OCI-LY7 (cell line): ENCODE measurements around the gene CDRT15. TPM values are rescaled to one million over a fixed set of nuclear protein-coding genes. Genes with fewer than 3 reads are reported as not detected.
"Not testable (repeated sequence)": the region's sequence is repeated elsewhere in the genome, so short reads cannot be mapped to it uniquely, and the experiment has no call there.

ENCODE experiments used
- BruUV-seq: library from RNA; stranded (reverse); fragments of 400-500 nt; replicated peaks from 2 replicates; lab custom pipeline; 2021; lab: Mats Ljungman, UMichigan
- CTCF ChIA-PET: fragments of 300-600 bp; sonication (Branson Sonifier 250); formaldehyde crosslinking; loops from one replicate; lab custom pipeline; 2022; ENCODE audit warnings: antibody characterized with exemption; ENCODE audit not compliant: unreplicated experiment; lab: Charles Lee
- POLR2A ChIA-PET: fragments of 300-600 bp; sonication (Branson Sonifier 250); formaldehyde crosslinking; loops from one replicate; lab custom pipeline; 2022; ENCODE audit warnings: antibody characterized with exemption; lab: Charles Lee
- DNase-seq: peaks from one replicate; pipeline ENCODE4 v3.0.0-alpha.2; 2015; ENCODE audit warnings: low spot score
- H2AFZ ChIP-seq: fragments of 200-600 bp; sonication (generic), shearing (Covaris generic); 2 replicates; pipeline ENCODE4 v1.6.1; 2014; ENCODE audit warnings: mild to moderate bottlenecking, antibody characterized with exemption, low read length, moderate library complexity
- H3K27ac ChIP-seq: fragments of 200-600 bp; sonication (generic); 2 replicates; pipeline ENCODE4 v1.5.1; 2014; ENCODE audit warnings: mixed run types, low read depth, mild to moderate bottlenecking, moderate library complexity, low read length, inconsistent platforms; ENCODE audit not compliant: poor library complexity, severe bottlenecking
- H3K36me3 ChIP-seq: fragments of 200-600 bp; sonication (generic); 2 replicates; pipeline ENCODE4 v1.6.1; 2014; ENCODE audit warnings: mild to moderate bottlenecking, antibody characterized with exemption, low read length, moderate library complexity, mixed read lengths; ENCODE audit not compliant: insufficient read depth
- H3K4me1 ChIP-seq: fragments of 200-600 bp; sonication (generic); 2 replicates; pipeline ENCODE4 v1.5.1; 2014; ENCODE audit warnings: mild to moderate bottlenecking, low read length; ENCODE audit not compliant: insufficient read depth, poor library complexity, severe bottlenecking
- H3K4me2 ChIP-seq: fragments of 200-600 bp; sonication (generic); 2 replicates; pipeline ENCODE4 v1.6.1; 2014; ENCODE audit warnings: mild to moderate bottlenecking, low read length
- H3K4me3 ChIP-seq: fragments of 200-600 bp; sonication (generic); 2 replicates; pipeline ENCODE4 v1.5.1; 2014; ENCODE audit warnings: mild to moderate bottlenecking, low read depth, low read length; ENCODE audit not compliant: poor library complexity, severe bottlenecking
- H3K79me2 ChIP-seq: fragments of 200-600 bp; sonication (generic); 2 replicates; pipeline ENCODE4 v1.6.1; 2016; ENCODE audit warnings: low read depth, mild to moderate bottlenecking, low read length, moderate library complexity, mixed read lengths; ENCODE audit not compliant: insufficient read depth
- H3K9me2 ChIP-seq: fragments of 200-600 bp; sonication (generic); 2 replicates; pipeline ENCODE4 v1.6.1; 2016; ENCODE audit warnings: mild to moderate bottlenecking, low read length, mixed read lengths; ENCODE audit not compliant: insufficient read depth
- H3K9me3 ChIP-seq: fragments of 200-600 bp; sonication (generic); 2 replicates; pipeline ENCODE4 v1.6.1; 2014; ENCODE audit warnings: mild to moderate bottlenecking, mixed run types, low read length, mixed read lengths
- H4K20me1 ChIP-seq: fragments of 200-600 bp; sonication (generic); 2 replicates; pipeline ENCODE4 v1.6.1; 2014; ENCODE audit warnings: mild to moderate bottlenecking, antibody characterized with exemption, low read length, moderate library complexity, mixed read lengths; ENCODE audit not compliant: insufficient read depth
- CTCF ChIP-seq: fragments of 200-600 bp; sonication (generic); conservative IDR thresholded peaks from 2 replicates; pipeline ENCODE4 v1.5.1; 2014; ENCODE audit warnings: mild to moderate bottlenecking, antibody characterized with exemption, low read length, moderate library complexity, mixed read lengths
- EZH2phosphoT487 ChIP-seq: fragments of 200-600 bp; sonication (generic); IDR thresholded peaks from 2 replicates; pipeline ENCODE4 v1.6.1; 2018; ENCODE audit warnings: low read depth, borderline replicate concordance, mild to moderate bottlenecking, mixed run types, antibody characterized with exemption, low read length, moderate library complexity, mixed read lengths
- intact Hi-C: fragments of 100-400 bp; cut with micrococcal nuclease; formaldehyde crosslinking; loops from one replicate; pipeline ENCODE4 v1.10.0; 2022; ENCODE audit not compliant: unreplicated experiment
- total RNA-seq, 2 experiments: library from RNA; depleted of rRNA in 1 of 2; stranded (reverse); fragments of >200 nt in 1 of 2; shearing (Covaris generic) in 1 of 2; gene quantifications; 2 replicates each; pipeline ENCODE4 v1.2.3, GENCODE V29; 2014 to 2022

Gene CDRT15
- total RNA-seq, 2 experiments from 2014 or later: not detected

- no peak overlapping the region for H3K4me2 ChIP-seq
- no peak for DNase-seq
- no peaks in the 10 kb centered on the region for H3K79me2 ChIP-seq
- CTCF ChIA-PET: no interaction called here
- no TSS peak for BruUV-seq
- H4K20me1 ChIP-seq: no peaks in the 10 kb centered on the region
- H3K27ac ChIP-seq: no peak overlapping the region
- POLR2A ChIA-PET: no interaction called here
- no peaks in the 10 kb centered on the region for H3K9me3 ChIP-seq
- H3K36me3 ChIP-seq: no peaks in the 10 kb centered on the region
- H3K4me1 ChIP-seq: no peaks in the 10 kb centered on the region
- no peaks in the 10 kb centered on the region for H3K9me2 ChIP-seq
- H2AFZ ChIP-seq: no peak overlapping the region
- H3K4me3 ChIP-seq: no peak overlapping the region
- no peak for TF ChIP-seq CTCF
- TF ChIP-seq EZH2phosphoT487: no peak
- intact Hi-C loops: no loop called here
Measured at GRCh38 chr17:14245002-14245401, 8.3 kb upstream of the CDRT15 start.

- H3K79me2 ChIP-seq, POLR2A ChIA-PET, intact Hi-C loops, H3K4me1 ChIP-seq, H2AFZ ChIP-seq, H3K4me2 ChIP-seq, H3K27ac ChIP-seq, H3K4me3 ChIP-seq, DNase-seq, H3K9me2 ChIP-seq, CTCF ChIA-PET, BruUV-seq, H4K20me1 ChIP-seq, H3K36me3 ChIP-seq, H3K9me3 ChIP-seq: not testable (repeated sequence)
Measured at GRCh38 chr17:14239271-14239670, 2.6 kb upstream of the CDRT15 start.

GRCh38 chr17:14236032-14236431 is 630 bp downstream of the CDRT15 start:
- H4K20me1 ChIP-seq, H2AFZ ChIP-seq, H3K27ac ChIP-seq, CTCF ChIA-PET, H3K79me2 ChIP-seq, DNase-seq, POLR2A ChIA-PET, H3K36me3 ChIP-seq, intact Hi-C loops, H3K4me3 ChIP-seq, H3K9me2 ChIP-seq, H3K4me1 ChIP-seq, BruUV-seq, H3K9me3 ChIP-seq, H3K4me2 ChIP-seq: not testable (repeated sequence)

GRCh38 chr17:14235047-14235446 is 1.6 kb downstream of the CDRT15 start:
- H4K20me1 ChIP-seq, H3K9me2 ChIP-seq, BruUV-seq, H3K9me3 ChIP-seq, POLR2A ChIA-PET, DNase-seq, H3K36me3 ChIP-seq, H3K4me1 ChIP-seq, H2AFZ ChIP-seq, H3K4me2 ChIP-seq, intact Hi-C loops, H3K4me3 ChIP-seq, H3K79me2 ChIP-seq, CTCF ChIA-PET, H3K27ac ChIP-seq: not testable (repeated sequence)

GRCh38 chr17:14231187-14231586 is 5.5 kb downstream of the CDRT15 start:
- intact Hi-C loops, H3K4me3 ChIP-seq, H3K79me2 ChIP-seq, H3K4me2 ChIP-seq, H3K27ac ChIP-seq, H3K36me3 ChIP-seq, CTCF ChIA-PET, H3K9me3 ChIP-seq, POLR2A ChIA-PET, H3K9me2 ChIP-seq, BruUV-seq, H3K4me1 ChIP-seq, DNase-seq, H4K20me1 ChIP-seq, H2AFZ ChIP-seq: not testable (repeated sequence)
